HG03378 (cell line): ENCODE data around the gene FGF4.

ENCODE experiments used
- ATAC-seq: cut with Tn5 transposase; IDR thresholded peaks from one replicate; pipeline ENCODE4 v1.9.1; 2021; ENCODE audit warnings: mild to moderate bottlenecking, moderate library complexity; ENCODE audit not compliant: unreplicated experiment

FGF4 gene

GRCh38 chr11:69775163-69775755 is at the start of gene FGF4:
FGF4 (minus strand) TSS chr11:69775341; CDS start chr11:69775084, 257 bp downstream.
- ATAC-seq: no peak

DNA sequence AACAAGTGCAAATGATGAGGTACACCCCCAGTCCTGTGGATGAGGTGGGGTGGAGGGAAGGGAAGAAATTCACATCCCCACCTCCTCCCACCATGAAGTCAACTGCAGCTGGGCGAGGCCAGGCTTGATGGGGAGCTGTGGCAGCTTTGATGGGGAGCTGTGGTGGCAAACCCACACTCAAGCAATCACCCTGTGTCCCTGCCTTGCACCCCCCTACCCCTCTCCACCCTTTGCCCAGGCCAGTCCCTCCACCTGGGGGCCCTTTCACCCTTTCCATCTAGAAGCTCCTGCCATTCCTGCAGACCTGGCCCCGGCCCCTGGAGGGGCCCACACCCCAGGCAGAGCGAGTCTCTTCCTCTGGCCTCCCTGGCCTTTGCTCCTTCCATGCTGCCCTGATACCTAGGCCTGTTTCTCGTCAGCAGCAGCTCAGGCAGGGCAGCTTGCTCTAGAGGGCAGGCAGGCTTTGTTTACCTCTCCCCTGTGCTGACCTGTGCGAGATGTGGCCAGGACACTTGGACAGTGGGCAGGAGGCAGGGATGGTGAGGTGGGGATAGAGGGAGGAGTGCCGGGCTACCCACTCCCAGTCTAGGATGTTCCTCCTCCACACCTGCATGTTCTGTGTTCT is 48.6 kb upstream of the FGF4 start:
- no peak for ATAC-seq

- no peak for ATAC-seq
Measured at GRCh38 chr11:69822676-69823494, 47.7 kb upstream of the FGF4 start.

GRCh38 chr11:69821511-69822040 is 46.4 kb upstream of the FGF4 start:
- ATAC-seq: no peak

DNA sequence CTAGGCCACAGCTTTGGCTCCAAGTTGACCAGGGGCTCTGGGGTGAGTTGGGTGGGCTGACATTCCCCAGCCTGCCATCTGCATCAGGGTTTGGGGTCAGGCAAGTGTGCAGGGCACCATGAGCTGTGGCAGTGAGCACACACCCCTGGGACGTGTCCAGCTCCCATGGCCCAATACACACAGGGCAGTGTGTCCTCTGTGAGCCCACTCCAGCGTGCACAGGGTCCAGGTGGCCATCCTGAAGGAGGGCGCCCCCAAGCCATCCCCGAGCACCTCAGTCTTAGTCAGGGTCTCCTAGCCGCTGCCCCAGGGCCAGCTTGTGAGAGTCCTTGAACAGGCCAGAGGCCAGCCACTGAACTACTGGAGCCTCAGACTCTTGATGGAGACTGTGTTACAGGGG is 45.3 kb upstream of the FGF4 start:
- ATAC-seq: no peak

GRCh38 chr11:69819541-69820070 is 44.5 kb upstream of the FGF4 start:
- ATAC-seq: no peak

- ATAC-seq: no peak
Measured at GRCh38 chr11:69818603-69819441, 43.7 kb upstream of the FGF4 start, which contains the start of gene FGF3. FGF3 (minus strand) TSS chr11:69819416; CDS start chr11:69818933, 483 bp downstream.

GRCh38 chr11:69818231-69818602 is 43.1 kb upstream of the FGF4 start:
- ATAC-seq: no peak

DNA sequence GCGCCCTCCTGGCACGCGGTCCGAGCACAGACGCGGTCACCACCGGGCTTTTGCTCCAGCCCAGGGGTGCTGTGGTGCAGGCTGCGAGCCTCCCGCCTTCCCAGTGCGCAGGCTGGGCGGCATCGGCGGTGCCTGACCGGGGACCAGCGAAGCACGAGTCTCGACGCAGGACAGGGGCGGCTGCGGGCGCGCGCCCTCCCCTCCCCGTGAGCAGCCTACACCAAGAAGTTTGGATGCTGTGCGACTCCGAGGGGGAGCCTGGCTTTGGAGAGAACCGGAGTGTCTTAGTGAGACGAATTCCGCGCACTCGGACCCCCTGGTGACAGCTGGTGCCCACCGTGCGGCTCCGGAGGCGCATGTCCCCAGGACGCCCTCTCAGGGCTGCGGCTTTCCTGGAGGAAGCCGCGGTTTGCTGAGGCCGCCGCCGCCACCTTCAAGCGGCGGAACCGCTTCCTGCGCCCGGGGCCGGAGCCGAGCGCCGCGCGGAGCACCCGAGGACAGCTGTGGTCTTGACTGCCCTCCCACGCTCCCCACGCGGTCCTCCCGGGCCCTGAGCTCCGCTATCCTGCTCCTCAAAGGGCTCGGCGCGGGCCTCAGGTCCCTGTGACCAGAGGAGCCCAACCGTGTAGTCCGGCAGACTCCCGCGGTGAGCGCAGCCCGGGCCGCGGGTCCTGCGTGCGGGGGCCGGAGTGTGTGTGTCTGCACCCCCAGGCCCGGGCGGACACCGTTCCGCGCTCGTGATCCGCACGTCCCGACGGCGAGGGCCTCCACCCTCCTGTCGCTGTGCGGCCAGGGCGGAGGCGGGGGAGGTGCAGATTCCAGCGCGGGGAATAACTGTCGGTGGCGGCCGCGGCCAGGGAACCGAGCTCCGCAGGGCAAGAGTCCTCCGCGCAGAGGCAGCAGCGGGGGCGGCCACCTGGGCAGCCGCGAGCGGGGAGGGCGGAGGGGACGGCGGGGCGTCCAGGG is 42.4 kb upstream of the FGF4 start:
- ATAC-seq: no peak

- no peak for ATAC-seq
Measured at GRCh38 chr11:69816671-69817070, 41.5 kb upstream of the FGF4 start.

DNA sequence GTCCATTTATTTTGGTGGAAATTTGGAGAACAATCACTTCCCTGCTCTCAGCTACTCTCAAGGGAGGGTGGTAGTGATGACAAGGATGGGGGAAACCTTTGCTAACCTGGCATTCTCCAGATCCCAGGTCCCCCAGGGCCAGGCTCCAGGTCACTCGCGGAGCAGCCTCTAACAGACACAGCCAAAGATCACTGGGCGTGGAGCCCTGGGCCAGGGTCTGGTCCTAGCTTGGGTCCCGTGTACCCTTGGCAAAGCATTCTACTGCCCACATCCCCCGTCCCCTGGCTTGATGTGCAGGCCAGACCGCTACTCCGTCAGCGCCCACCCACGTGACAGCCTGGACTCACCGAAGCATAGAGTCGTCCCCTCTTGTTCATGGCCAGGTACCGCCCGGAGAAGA is 40.8 kb upstream of the FGF4 start:
- no peak for ATAC-seq

DNA sequence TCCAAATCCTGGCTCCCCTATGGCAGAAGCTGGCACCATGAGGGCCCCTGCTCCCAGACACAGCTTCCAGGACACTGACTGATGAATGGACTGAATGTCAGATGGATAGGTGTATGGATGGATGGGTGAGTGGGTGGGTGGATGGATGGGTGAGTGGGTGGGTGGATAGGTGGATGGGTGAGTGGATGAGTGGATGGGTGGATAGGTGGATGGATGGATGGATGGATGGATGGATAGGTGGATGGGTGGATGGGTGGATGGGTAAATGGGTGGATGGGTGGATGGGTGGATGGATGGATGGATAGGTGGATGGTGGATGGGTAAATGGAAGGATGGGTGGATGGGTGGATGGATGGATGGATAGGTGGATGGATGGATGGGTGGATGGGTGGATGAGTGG is 39.8 kb upstream of the FGF4 start:
- ATAC-seq: no peak

DNA sequence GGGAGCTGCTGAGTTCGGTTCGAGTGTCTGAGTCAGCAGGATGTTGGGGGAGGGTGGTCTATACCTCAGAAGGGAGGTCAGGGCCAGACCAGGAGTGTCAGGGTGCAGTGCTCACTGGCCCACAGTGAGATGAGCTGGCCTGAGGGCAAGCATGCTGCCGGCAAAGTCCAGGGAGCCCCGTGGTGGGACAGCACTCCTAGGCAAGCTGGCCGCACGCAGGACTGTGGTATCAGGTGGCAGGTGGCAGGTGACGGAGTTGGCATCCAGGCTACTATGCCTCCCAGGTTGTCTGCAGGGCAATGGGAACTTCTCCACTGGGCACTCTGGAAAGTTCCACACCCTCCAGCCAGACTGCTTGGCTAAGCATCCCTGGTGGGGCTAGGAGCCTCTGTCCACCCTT is 39.3 kb upstream of the FGF4 start:
- ATAC-seq: no peak

GRCh38 chr11:69813839-69814238 is 38.7 kb upstream of the FGF4 start:
- no peak for ATAC-seq

DNA sequence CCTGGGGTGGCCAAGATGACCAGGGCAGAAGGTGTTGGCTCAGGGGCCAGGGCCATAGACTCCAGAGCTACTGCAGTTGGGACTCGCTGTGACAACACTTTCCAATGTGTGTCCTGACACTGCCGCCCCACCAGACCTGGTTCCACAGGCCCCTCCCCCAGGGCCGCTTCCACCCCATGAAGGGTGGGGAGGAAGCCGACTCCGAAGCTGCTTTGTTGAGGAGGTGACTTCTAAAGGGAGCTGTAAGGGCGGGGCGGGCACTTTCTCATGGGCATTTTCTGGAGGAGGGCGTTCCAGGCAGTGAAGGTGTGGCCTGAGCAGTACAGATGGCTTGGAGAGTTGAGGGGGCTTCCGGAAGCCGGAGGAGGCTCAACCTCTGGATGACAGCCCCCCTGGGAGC is 37.8 kb upstream of the FGF4 start:
- no peak for ATAC-seq

DNA sequence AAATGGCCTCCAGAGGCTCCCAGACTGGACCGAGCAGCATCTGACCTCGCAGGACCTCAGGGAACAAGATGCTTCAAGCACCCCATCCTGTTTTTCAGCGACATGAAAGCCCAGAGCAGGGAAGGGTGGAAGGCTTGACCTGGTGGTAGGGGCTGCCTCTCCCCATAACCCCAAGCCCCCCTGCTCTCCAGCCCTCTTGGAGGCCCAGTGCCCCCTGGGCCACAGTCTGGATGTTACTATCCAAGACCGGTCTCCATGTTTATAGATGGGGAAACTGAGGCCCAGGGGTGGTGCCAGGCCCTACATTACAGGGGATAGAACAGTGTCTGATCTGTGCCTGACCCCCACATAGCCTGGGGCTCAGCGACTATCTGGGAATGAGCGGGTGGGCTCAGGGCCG is 37.1 kb upstream of the FGF4 start:
- no peak for ATAC-seq

- ATAC-seq: no peak
Measured at GRCh38 chr11:69811431-69811830, 36.3 kb upstream of the FGF4 start.

DNA sequence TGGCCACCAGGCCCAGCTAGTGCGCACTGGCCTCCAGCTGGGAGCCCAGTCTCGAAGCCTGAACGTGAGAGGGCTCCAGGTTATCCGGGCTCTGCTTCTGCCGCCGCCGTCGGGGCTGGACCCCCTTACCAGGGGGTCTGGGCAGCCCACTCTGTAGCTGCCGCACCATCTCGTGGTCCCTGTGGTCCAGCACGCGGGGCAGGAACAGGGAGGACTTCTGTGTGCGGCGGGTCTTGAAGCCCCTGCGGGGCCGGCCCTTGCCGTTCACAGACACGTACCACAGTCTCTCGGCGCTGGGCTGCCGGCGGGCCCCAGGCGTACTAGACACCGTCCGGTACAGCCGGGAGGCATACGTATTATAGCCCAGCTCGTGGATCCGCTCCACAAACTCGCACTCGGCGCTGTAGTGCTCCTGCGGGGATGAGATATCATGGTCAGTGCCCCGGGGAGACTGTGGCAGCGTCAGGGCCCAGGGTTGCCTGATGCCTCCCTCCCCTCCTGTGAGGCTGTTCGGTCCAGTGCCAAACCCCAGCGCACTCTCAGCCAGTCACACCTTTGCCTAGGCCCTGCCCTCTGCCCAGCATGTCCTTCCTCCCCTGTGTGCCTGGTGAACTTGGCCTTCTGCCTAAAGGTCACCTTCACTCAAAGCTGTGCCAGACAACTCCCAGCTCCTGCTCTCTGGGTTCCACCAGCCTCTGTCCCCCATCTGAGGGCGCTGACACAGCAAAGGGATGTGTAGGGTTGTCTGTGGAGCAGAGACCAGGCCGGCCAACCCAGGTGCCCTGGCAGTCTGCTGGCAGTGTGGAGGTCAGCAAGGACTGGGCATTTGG is 35.4 kb upstream of the FGF4 start:
- no peak for ATAC-seq

GRCh38 chr11:69808667-69809086 is 33.5 kb upstream of the FGF4 start:
- no peak for ATAC-seq
